Large intestine (tissue), 3 donors: ENCODE results near the gene CNTNAP2. TPM values are rescaled to one million over a fixed set of nuclear protein-coding genes. Genes with fewer than 3 reads are reported as not detected.
A peak's percentile ranks its signal among the peaks of the same experiment; 100 is the strongest.

ENCODE experiments used
- DNase-seq, 2 donors: peaks; one replicate each; pipeline versions ENCODE4 v3.0.0 to v3.0.0-alpha.2; 2013
- H3K27ac ChIP-seq: one replicate; pipeline ENCODE4 v1.5.1; 2013; ENCODE audit warnings: low read length
- H3K27me3 ChIP-seq: 2 replicates; pipeline ENCODE4 v1.6.1; 2013; ENCODE audit warnings: low read length; ENCODE audit not compliant: control insufficient read depth, insufficient read depth
- H3K36me3 ChIP-seq: 2 replicates; pipeline ENCODE4 v1.6.1; 2013; ENCODE audit warnings: low read length; ENCODE audit not compliant: control insufficient read depth, insufficient read depth
- H3K4me1 ChIP-seq: one replicate; pipeline ENCODE4 v1.6.1; 2013; ENCODE audit warnings: low read length; ENCODE audit not compliant: control insufficient read depth, insufficient read depth
- H3K4me3 ChIP-seq: one replicate; pipeline ENCODE4 v1.5.1; 2013; ENCODE audit warnings: low read length
- H3K9me3 ChIP-seq: one replicate; pipeline ENCODE4 v1.6.1; 2013; ENCODE audit warnings: mild to moderate bottlenecking, low read depth, low read length, moderate library complexity; ENCODE audit not compliant: control insufficient read depth
- WGBS: methylation state at CpG from one replicate; pipeline ENCODE4 v1.1.5; 2013; ENCODE audit warnings: low lambda C conversion rate; ENCODE audit not compliant: insufficient coverage; 5-methylcytosine and 5-hydroxymethylcytosine counted together
- polyA plus RNA-seq: library from polyadenylated mRNA; unstranded; fragments of 120-200 nt; gene quantifications from one replicate; pipeline ENCODE4 v1.2.1, GENCODE V29; 2013

The CNTNAP2 gene
- polyA plus RNA-seq, 1 donor: 12.9 TPM

DNA sequence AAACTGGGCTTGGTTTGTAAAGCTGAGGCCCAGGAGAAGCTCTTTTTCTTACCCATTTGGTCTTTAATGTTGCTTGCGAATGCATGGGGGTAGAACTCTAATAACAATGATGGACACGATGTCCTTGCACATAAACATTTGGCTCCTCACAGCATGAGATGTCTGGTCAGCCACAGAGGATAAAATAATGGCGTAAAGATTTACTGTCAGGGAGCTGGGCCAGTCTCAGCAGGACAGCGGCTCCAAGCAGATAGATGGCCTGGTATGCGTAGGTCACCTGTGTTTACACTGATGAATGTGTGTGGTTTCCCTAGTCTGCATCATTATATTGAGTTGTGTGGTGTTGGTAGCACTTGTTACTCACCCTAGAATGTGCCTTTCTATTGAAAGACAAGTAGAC, 537.4 kb downstream of the CNTNAP2 start:
- H3K9me3 ChIP-seq: no peaks in the 10 kb centered on the region
- no peak overlapping the region for H3K4me3 ChIP-seq
- H3K36me3 ChIP-seq: no peaks in the 10 kb centered on the region
- DNase-seq: no peak
- no CpG with 5 or more reads among the region's 5 CpGs for WGBS
- no peaks in the 10 kb centered on the region for H3K4me1 ChIP-seq
- no peaks in the 10 kb centered on the region for H3K27me3 ChIP-seq
- H3K27ac ChIP-seq: no peak overlapping the region

DNA sequence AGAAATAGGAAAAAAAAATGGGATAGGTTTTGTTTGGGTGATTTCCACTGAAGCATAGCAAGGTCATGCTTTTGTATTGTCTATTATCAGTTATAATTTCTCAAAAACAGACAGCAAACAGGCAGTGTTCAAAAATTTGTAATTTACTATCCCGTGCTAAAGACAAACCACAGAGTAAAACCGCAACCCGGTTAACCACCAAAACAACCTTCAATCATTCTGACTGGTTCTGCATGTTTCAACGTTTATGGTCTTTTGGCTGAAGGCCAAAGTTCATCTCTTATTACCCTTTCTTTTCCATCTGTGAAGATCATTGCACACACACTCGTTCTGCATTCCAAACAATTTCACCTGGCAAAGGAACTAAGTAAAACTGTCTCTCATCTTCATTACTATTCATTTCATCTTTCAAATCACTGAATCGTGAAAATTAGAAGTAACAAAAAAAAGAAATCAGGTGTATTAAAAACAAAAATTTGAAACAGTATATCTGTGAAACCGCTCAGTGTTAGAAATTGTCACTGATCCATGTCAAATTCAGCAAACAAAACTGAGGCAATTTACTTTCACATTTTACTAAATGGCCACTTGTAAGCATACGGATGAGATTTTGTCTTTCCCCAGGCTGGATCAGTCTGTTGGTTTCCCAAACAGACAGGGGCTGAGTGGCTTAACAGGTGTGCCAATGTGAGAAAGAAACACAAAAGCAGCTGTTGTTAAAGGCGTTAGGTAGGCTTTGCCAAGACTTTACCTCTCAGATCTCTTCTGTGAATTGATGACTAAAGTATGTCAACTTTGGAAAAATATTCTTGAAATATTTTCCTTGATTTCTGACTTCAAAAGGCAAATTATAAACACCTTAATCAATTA, 539.6 kb downstream of the CNTNAP2 start:
- Histone ChIP-seq H3K27ac (no peak overlapping the region), H3K36me3 (no peaks in the 10 kb centered on the region), H3K4me1 (no peaks in the 10 kb centered on the region), H3K27me3 (no peaks in the 10 kb centered on the region), H3K9me3 (no peaks in the 10 kb centered on the region), H3K4me3 (no peak overlapping the region)
- peak; percentile 3 to 37 for DNase-seq
- WGBS: 20% methylated on average over 2 of the region's 9 CpGs

DNA sequence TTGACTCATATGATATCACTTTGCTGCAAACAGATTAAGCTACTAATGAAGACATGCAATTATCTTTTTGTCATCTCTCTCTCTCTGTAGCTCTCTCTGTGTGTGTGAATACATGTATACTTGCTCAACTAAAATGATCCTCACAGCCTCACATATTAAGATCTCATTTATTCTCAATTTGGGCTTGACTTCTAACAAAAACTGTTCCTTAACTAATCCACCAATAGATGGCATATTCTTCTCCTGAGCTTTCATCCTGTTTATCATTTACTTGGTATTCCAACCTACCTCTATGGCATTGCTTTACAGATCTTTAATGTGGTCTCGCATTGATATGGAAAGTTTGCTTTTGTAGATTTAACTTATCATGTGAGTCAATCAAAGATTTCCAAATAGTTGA, 540.4 kb downstream of the CNTNAP2 start:
- Histone ChIP-seq H3K4me3 (no peak overlapping the region), H3K27me3 (no peaks in the 10 kb centered on the region), H3K4me1 (no peaks in the 10 kb centered on the region), H3K36me3 (no peaks in the 10 kb centered on the region), H3K9me3 (no peaks in the 10 kb centered on the region), H3K27ac (no peak overlapping the region)
- DNase-seq: no peak
- WGBS: 80% methylated on average over 1 of the region's 1 CpG

DNA sequence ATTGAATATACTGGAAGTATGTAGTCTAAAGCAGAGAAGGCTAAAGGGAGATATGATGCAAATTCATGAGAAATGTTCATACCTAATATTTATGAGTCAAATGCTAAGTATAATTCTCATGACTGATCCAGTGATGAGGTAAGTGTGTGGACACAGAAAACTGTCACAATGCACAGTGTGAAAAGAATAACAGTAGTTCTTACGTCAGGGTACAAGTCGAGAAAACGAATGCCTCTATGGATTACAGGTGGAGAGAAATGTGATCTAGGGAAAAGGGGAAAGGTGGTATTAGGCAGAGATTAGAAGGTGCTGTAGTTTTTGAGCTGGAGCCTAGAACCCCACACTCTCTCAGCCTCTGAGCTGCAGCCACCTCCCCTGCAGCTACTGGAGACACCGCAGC, 542.0 kb downstream of the CNTNAP2 start:
- Histone ChIP-seq H3K4me1 (no peaks in the 10 kb centered on the region), H3K27me3 (no peaks in the 10 kb centered on the region), H3K36me3 (no peaks in the 10 kb centered on the region), H3K27ac (no peak overlapping the region), H3K9me3 (no peaks in the 10 kb centered on the region), H3K4me3 (no peak overlapping the region)
- no CpG with 5 or more reads among the region's 4 CpGs for WGBS
- DNase-seq: no peak

DNA sequence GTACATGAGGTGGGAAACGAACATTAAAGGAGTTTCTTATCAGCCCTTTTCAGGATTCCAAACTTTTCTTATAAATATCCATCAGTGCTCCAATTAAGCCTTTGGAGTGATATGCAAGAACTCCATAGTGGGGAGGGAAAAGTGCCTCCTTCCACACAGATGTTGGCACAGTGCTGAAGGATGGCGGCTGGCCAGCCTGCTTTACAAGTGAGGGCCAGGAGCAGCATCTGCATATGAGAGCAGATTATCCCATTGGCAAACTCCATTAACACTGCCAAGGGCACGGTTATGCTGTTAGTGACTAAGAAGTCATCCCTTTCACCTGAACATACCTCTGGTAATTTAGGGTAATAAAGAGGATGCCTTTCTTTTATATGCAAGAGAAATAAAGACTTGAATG, 543.1 kb downstream of the CNTNAP2 start:
- H3K27ac ChIP-seq: no peak overlapping the region
- no peaks in the 10 kb centered on the region for H3K27me3 ChIP-seq
- no peaks in the 10 kb centered on the region for H3K9me3 ChIP-seq
- no peaks in the 10 kb centered on the region for H3K4me1 ChIP-seq
- H3K4me3 ChIP-seq: no peak overlapping the region
- DNase-seq: no peak
- H3K36me3 ChIP-seq: no peaks in the 10 kb centered on the region
- WGBS: 88% methylated on average over 1 of the region's 3 CpGs

DNA sequence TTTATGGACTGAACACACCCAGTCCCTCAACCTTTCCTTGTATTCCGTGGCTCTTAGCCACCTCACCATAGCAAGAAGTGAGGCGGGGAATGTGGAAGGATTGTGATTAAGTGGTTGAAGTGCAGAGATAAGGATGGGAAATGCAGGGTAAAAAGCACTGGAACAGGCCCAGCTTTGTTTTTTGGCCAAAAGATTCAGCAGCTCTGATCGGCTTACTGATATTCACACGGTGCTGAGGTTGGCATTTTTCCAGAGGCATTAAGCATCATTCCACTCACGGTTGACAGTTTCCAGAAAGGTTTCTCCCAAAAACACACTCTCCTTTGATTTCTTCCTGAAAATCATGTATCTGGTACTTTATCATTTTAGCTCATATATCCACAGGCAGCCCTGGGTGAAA, 544.2 kb downstream of the CNTNAP2 start:
- DNase-seq: no peak
- Histone ChIP-seq H3K9me3 (no peaks in the 10 kb centered on the region), H3K36me3 (no peaks in the 10 kb centered on the region), H3K4me3 (no peak overlapping the region), H3K27ac (no peak overlapping the region), H3K27me3 (no peaks in the 10 kb centered on the region), H3K4me1 (no peaks in the 10 kb centered on the region)
- WGBS: 71% methylated on average over 1 of the region's 5 CpGs

DNA sequence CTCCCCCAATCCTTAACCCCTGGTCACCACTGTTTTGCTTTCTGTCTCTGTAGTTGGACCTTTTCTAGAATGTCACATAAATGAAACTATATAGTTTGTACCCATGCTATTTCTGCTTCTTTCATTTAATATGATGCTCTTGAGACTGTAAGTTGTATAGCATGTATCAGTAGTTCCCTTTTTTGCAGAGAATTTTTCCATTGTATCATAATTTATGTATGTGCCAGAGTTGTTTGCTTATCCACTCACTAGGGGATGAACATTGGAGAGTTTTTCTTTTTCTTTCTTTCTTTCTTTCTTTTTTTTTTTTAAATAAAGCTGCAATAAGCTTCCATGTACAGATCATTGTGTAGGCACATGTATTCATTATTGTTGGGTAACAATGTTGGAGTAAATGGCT, 544.8 kb downstream of the CNTNAP2 start:
- DNase-seq: no peak
- Histone ChIP-seq H3K27ac (no peak overlapping the region), H3K4me1 (no peaks in the 10 kb centered on the region), H3K27me3 (no peaks in the 10 kb centered on the region), H3K4me3 (no peak overlapping the region), H3K9me3 (no peaks in the 10 kb centered on the region), H3K36me3 (no peaks in the 10 kb centered on the region)

DNA sequence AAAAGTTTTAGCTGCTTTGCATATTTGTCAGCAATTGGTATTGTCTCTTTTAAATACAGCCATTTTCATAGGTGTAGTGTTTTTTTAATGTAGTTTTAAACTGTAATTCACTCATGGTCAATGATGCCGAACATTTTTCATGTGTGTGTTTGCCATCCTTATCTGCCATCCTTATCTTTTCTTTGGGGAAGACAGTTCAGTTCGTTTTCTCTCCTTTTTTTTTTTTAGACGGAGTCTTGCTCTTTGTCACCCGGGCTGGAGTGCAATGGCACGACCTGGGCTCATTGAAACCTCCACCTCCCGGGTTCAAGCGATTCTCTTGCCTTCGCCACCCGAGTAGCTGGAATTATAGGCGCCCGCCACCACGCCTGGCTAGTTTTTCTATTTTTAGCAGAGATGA, 545.3 kb downstream of the CNTNAP2 start:
- Histone ChIP-seq H3K4me3 (no peak overlapping the region), H3K4me1 (no peaks in the 10 kb centered on the region), H3K9me3 (no peaks in the 10 kb centered on the region), H3K27me3 (no peaks in the 10 kb centered on the region), H3K36me3 (no peaks in the 10 kb centered on the region), H3K27ac (no peak overlapping the region)
- 20% methylated on average over 1 of the region's 12 CpGs for WGBS
- no peak for DNase-seq

DNA sequence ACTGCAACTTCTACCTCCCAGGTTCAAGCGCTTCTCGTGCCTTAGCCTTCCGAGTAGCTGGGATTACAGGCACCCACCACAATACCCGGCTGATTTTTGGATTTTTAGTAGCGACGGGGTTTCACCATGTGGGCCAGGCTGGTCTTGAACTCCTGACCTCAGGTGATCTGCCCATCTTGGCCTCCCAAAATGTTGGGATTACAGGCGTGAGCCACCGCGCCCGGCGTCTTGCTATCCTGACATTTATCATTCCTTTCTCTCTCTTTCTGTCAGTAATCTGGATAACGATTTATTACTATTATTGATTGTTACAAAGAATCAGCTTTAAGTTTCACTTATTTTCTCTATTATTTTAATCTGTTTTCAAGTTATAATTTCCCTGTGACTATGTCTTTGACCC, 548.4 kb downstream of the CNTNAP2 start:
- no peak overlapping the region for H3K27ac ChIP-seq
- H3K4me1 ChIP-seq: no peaks in the 10 kb centered on the region
- no peaks in the 10 kb centered on the region for H3K9me3 ChIP-seq
- no peaks in the 10 kb centered on the region for H3K36me3 ChIP-seq
- no peaks in the 10 kb centered on the region for H3K27me3 ChIP-seq
- DNase-seq: no peak
- WGBS: 100% methylated on average over 1 of the region's 12 CpGs
- no peak overlapping the region for H3K4me3 ChIP-seq

DNA sequence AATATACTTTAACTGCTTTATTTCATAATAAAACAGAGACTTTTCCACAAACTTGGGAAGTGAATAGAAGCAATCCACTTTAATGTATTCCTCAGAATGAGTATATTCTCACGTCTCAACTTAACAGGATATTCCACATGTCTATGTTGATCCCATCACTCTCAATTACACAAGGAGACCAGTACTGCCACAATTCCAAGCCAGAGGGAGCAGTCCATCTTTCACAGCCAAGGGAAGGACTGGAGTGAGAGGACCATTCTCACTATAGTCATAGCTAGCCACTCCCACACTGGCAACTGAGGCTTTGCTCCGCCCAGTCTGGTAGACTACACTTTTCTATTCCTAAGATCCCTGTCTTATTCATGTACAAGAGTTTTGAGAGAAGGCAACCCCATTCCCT, 553.9 kb downstream of the CNTNAP2 start:
- Histone ChIP-seq H3K36me3 (no peaks in the 10 kb centered on the region), H3K4me3 (no peak overlapping the region), H3K9me3 (no peaks in the 10 kb centered on the region), H3K27ac (no peak overlapping the region), H3K27me3 (no peaks in the 10 kb centered on the region), H3K4me1 (no peaks in the 10 kb centered on the region)
- WGBS: no CpG with 5 or more reads among the region's 2 CpGs
- no peak for DNase-seq

DNA sequence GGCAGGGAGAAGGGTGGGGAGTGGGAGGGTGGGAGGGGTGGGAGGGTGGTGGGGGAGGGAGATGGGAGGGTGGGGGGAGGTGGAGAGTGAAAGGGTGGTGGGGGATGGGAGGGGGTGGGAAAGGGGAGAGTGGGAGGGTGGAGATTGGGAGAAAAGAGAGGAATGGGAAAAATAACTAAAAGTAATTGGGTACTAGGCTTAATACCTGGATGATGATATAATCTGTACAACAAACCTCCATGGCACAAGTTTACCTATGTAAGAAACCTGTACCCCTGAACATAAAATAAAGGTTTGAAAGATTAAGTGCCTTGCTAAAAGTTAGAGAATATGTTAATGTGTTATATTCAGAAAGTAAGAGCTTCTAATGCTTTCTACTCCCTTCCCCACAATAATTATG, 564.9 kb downstream of the CNTNAP2 start:
- H3K4me3 ChIP-seq: no peak overlapping the region
- H3K27ac ChIP-seq: no peak overlapping the region
- H3K36me3 ChIP-seq: no peaks in the 10 kb centered on the region
- no peak for DNase-seq
- no peaks in the 10 kb centered on the region for H3K9me3 ChIP-seq
- H3K4me1 ChIP-seq: no peaks in the 10 kb centered on the region
- H3K27me3 ChIP-seq: no peaks in the 10 kb centered on the region
